ENCODE measurements around the gene SRPRB.

Gene SRPRB

DNA sequence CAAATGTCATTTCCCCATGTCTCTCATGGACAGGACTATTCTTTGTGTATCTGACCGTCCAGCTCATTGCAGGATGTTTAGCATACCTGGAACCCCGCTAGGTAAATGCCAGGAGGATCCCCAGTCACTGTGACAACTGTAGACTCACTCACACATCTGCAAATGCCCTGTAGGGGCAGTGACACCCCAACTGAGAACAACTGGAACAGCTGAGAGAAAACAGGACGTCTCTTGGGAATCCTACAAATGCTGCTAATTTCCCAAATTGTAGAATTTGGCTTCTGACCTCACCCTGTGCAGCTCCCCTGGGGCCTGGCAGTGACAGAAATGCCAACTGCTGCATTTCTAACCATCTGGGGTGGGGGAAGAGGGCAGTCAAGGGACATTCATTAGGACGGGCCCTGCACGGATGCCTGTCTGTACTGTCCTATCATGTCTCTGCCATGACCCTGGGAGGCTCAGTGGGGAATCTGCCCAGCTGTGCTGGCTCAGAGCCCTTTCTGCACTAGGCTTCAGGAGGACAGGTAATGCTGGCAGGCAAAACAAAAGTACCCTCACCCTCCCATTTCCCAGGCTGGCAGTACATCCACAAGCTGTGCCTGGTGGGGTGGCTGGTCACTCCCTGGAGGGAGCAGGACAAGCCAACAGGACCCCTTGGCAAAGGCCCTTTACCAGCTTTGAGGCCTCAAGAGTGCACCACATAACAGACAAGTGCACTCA lies 59.7 kb downstream of the SRPRB start:
- no peak for DNase-seq (ENCODE audit: low read depth in 2 of 2)

DNA sequence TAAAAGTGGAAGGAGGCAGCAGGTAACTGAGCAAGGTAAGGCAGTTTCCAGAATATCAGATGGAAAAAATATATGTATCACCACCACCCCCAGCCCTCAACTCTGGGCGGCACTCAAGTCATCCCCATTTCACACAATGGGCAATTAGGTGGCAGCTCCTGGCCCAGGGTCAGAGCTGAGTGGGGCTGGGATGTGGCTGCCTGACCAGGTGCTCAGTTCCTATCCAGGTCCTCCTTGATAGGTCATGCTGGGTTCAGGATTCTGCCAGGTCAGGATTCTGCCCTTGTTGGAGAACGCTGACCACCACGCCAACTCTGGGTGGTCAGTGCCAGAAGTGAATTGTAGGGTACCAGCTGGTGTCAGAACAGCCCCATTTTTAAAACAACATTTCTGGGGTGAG lies 60.5 kb downstream of the SRPRB start:
- DNase-seq (ENCODE audit: low read depth in 2 of 2): no peak

DNA sequence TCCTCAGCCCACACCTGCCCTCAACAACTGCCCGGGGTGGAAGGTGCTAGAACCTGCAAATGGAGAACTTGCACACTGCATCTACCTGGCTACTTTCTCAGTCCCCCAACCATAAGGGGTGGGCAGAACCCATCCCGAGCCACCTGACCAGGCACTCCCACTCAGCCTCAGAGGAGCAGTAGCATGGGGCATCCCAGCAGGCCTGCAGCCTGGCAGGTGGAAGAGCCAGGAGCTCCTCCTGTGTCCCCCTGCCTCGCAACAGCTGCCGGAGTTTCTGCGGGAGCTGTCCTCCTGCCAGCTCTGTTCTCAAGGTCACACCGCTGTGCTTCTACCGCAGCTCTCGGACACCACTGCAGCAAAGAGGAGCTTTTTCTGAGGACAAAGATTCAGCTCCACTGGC lies 62.6 kb downstream of the SRPRB start:
- no peak for DNase-seq (ENCODE audit: low read depth in 2 of 2)

DNA sequence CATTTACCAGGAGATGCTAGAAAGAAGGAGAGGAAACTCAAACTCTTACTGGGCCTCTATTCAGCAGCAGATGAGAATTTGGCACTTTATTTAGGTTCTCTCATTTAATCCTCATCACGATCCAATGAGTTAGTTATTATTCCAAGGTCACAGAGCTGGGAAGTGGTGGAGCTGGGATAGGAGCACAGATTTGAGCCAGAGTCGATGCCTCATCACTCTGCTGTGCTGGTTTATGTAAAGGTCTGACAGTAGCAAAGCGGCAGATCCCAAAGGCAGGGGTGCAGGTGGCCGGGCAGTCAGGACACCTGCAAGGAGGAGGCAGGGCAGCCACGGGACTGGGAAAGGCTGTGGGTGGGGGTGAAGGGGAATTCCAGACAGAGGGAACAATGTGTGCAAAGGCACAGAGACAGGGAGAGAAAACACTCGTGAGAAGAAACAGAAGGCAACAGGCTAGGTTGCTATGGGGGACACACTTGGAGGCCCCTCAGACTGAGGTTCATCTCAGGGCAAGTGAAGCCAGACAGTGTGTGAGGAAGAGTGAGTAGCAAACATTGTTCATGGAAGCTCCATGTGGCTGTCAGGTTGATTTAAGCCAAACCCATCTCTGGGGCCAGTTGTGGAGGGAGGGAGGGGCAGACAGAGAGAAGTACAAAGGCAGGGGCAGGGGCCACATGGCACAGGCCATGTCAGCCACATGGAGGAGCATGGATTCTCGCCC lies 63.3 kb downstream of the SRPRB start:
- no peak for DNase-seq (ENCODE audit: low read depth in 2 of 2)

DNA sequence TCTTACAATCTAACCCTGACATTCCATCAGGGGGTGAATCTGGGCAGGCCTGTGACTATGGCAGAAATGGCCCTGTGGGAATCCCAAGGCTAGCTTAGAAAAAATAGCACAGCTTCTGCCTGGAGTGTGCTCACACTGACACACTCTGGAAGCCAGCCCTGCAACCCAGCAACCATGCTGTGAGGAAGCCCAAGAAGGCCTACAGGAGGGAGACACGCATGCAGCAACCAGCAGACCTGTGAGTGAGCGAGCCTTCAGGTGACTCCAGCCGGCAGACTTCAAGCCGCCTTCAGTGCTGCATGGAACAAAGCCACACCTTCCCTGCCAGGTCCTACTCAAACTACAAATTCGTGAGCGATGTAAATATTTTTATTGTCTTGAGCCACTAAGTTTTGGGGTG lies 64.0 kb downstream of the SRPRB start:
- no peak for DNase-seq (ENCODE audit: low read depth in 2 of 2)

DNA sequence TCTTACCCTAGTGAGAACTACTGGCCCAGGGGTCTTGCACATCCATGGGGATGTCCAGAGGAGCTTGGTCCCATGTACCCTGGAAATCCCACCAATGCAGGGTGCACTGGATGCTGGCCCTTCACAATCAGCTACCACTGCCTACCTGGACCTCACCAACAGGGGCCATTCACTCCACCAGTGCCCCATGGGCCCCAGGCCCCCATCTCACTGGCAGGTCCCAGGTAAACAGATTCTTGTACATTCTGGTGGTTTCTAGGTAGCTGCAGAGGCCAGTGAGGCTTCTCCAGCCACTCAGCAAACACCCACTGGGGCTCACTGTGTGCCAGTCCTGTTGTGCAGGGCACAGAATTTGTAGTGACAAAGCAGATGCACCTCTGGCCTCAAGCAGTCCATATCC lies 65.2 kb downstream of the SRPRB start:
- no peak for DNase-seq (ENCODE audit: low read depth in 2 of 2)
